Skeletal muscle tissue (tissue), 4 donors: ENCODE data around the gene OR8A1. TPM values are rescaled to one million over a fixed set of nuclear protein-coding genes. Genes with fewer than 3 reads are reported as not detected.

ENCODE experiments used
- H3K27ac ChIP-seq: one replicate; pipeline ENCODE4 v1.7.0; 2013; ENCODE audit warnings: mild to moderate bottlenecking, low read depth, low read length, inconsistent platforms
- H3K27me3 ChIP-seq, 3 donors: one replicate each; pipeline ENCODE4 v1.7.0; 2013; ENCODE audit warnings: low read length in 3 of 3; ENCODE audit not compliant: control insufficient read depth in 3 of 3, insufficient read depth in 3 of 3
- H3K36me3 ChIP-seq, 3 donors: one replicate each; pipeline ENCODE4 v1.7.0; 2013; ENCODE audit warnings: low read length in 3 of 3; ENCODE audit not compliant: control insufficient read depth in 3 of 3, insufficient read depth in 3 of 3
- H3K4me1 ChIP-seq, 3 donors: one replicate each; pipeline ENCODE4 v1.7.0; 2013; ENCODE audit warnings: low read length in 3 of 3, mild to moderate bottlenecking in 3 of 3; ENCODE audit not compliant: control insufficient read depth in 3 of 3, insufficient read depth in 3 of 3
- H3K4me3 ChIP-seq, 3 donors: one replicate each; pipeline ENCODE4 v1.7.0; 2013; ENCODE audit warnings: low read length in 3 of 3
- H3K9ac ChIP-seq, 3 donors: one replicate each; pipeline ENCODE4 v1.7.0; 2013; ENCODE audit warnings: low read length in 3 of 3, mild to moderate bottlenecking in 3 of 3, moderate library complexity in 2 of 3, low read depth in 1 of 3
- H3K9me3 ChIP-seq, 3 donors: one replicate each; pipeline ENCODE4 v1.7.0; 2013; ENCODE audit warnings: low read length in 3 of 3; ENCODE audit not compliant: control insufficient read depth in 3 of 3
- total RNA-seq: library from RNA; depleted of rRNA; stranded (reverse); fragments of >200 nt; gene quantifications from one replicate; pipeline ENCODE4 v1.2.3, GENCODE V29; 2014
- donor health status: Osteomylitis.

The OR8A1 gene
- total RNA-seq = not detected

DNA sequence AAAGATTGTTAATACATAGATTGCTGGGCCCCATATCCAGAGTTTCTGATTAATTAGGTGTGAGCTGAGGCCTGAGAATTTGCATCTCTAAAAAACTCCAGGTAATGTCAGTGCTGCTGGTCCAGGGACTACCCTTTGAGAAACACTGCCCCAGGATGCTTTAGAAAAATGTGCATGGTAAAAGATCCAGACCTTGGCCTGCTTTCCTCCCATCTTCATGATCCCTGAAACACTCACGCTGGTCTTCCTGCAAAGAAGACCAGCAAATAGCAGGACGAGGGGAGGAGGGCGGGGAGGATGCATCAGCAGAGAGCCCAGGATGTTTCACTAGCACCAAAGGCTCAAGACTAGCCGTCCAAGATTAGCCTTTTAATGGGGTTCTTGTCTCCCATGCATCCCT lies at the start of gene OR8A1:
Gene OR8A1, plus strand, starts transcription at position 301 of the 400 bp plus-strand sequence. CDS start 123 bp downstream, outside the sequence.
- Histone ChIP-seq H3K9ac (no peak within 1 kb of the TSS), H3K4me1 (no peaks in the 10 kb centered on the region), H3K9me3 (peaks cover 0 to 3% (median 0%) of the 10 kb centered on the region in 3 donors), H3K27ac (no peak within 1 kb of the TSS), H3K36me3 (no peaks in the 10 kb centered on the region), H3K27me3 (peaks cover 0 to 3% (median 0%) of the 10 kb centered on the region in 3 donors), H3K4me3 (no peak within 1 kb of the TSS)

DNA sequence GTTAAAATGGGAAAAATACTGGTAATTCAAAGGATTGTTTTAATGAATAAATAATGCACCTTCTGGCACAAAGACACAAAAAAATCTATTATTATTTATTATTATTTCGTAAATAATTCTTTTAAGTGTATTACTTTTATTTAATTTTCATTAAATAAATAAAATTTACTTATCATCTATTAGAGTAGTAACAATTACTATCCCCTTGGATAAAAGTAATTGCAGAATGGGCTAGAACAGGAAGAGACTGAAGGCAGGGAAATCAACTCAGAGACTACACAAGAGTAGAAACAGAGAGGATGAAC lies 49.3 kb upstream of the OR8A1 start:
- no peaks in the 10 kb centered on the region for H3K36me3 ChIP-seq
- H3K9ac ChIP-seq = no peak overlapping the region
- H3K27ac ChIP-seq = no peak overlapping the region
- no peaks in the 10 kb centered on the region for H3K27me3 ChIP-seq
- H3K9me3 ChIP-seq = no peaks in the 10 kb centered on the region
- H3K4me3 ChIP-seq = no peak overlapping the region
- no peaks in the 10 kb centered on the region for H3K4me1 ChIP-seq

DNA sequence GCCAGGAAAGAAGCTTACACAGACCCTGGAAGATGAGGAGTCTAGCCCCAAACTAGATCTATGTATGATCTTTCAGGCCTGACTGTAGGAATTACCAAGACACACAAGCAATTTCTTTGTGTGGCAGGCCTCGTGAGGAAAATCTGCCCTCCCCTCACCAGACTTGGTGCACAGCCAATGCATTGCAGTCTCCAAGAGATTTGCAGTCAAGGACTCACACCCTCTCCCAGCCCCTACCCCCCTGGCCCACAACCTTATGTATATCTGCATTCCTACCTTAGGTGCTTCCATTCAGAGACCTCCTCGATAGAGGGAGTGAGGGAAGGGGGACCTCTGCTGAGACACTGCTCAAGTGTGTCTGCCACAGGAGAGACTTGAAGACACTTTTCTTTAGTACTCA lies 36.2 kb upstream of the OR8A1 start:
- Histone ChIP-seq H3K36me3 (no peaks in the 10 kb centered on the region), H3K4me3 (no peak overlapping the region), H3K9ac (no peak overlapping the region), H3K27ac (no peak overlapping the region), H3K27me3 (peaks cover 0 to 7% (median 0%) of the 10 kb centered on the region in 3 donors), H3K4me1 (no peaks in the 10 kb centered on the region), H3K9me3 (peaks cover 0 to 5% (median 0%) of the 10 kb centered on the region in 3 donors)

DNA sequence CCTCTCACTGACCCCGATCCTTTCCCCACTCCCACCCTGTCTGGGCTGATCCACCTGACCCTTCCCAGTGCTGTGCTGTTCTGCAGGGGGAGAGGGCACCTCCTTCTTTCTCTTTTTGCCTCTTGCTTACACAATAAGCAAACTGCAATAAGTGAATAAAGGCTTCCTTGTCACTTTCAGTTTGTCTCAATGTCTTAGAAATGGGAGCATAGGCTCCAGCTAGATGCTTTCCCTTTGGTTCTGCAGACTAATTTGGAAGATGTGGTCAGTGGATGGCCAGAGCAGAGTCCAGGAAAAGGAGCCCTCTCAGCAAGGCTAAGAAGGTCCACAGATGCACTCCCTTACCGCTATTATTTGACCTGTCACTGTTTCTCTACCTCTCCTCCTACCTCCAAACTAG lies 35.7 kb upstream of the OR8A1 start:
- Histone ChIP-seq H3K4me1 (no peaks in the 10 kb centered on the region), H3K36me3 (no peaks in the 10 kb centered on the region), H3K9ac (no peak overlapping the region), H3K27ac (no peak overlapping the region), H3K9me3 (peaks cover 0 to under 1% (median 0%) of the 10 kb centered on the region in 3 donors), H3K4me3 (no peak overlapping the region), H3K27me3 (peaks cover 0 to 7% (median 0%) of the 10 kb centered on the region in 3 donors)

DNA sequence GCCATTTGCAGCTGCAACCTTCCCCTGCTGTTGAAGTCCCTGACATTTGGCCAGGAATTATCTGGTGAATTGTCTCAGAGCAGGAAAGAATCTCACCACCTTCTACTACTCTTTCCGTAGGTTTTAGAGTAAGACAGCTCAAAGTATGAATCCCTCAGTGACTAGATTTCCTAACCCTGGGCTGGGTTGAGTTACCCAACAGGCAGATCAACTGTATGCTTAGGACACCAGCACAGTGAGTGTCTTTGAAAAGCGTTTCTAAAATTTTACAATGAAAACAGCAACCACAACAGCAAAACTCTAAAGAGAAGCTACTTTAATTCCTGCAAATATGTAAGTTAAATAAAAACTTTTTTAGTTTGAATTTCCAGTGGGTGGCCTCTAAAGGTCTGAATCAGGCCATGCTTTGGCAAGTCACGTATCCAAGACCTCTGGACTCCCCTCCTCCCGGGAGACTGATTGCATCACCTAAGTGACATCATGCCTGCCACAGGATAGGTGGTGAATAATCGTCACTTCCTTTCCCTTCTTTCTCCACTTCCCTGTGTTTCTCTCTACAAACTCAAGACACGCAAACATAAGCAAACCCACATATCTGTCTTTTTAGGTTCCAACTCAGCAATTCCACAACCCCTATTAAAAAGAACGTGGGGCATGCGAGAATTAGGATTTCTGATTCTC lies 34.1 kb upstream of the OR8A1 start:
- H3K36me3 ChIP-seq = no peaks in the 10 kb centered on the region
- no peak overlapping the region for H3K9ac ChIP-seq
- no peak overlapping the region for H3K4me3 ChIP-seq
- H3K27ac ChIP-seq = no peak overlapping the region
- H3K9me3 ChIP-seq = no peaks in the 10 kb centered on the region
- H3K4me1 ChIP-seq = no peaks in the 10 kb centered on the region
- peaks cover 0 to 7% (median 0%) of the 10 kb centered on the region in 3 donors for H3K27me3 ChIP-seq

DNA sequence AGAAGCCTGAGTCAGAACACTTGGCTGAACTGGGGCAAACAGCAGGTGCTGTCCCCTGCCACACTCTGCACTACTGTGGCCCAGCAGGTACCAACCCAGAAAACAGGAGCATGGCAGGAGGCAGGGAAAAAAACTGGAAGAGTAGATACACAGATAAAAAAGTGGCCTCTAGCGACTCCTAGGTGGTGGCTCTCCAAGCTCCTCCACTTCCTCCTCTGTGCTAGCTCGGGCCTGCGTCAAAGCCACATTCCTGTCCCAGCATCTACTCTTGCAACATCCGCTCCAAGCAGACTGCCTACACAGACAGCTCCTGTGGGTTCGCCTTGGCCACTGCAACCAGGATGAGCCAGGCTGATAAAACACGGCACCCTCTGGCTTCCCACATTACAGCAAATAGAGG lies 33.3 kb upstream of the OR8A1 start:
- Histone ChIP-seq H3K4me3 (no peak overlapping the region), H3K27me3 (peaks cover 0 to 7% (median 0%) of the 10 kb centered on the region in 3 donors), H3K36me3 (no peaks in the 10 kb centered on the region), H3K9me3 (no peaks in the 10 kb centered on the region), H3K27ac (no peak overlapping the region), H3K4me1 (no peaks in the 10 kb centered on the region), H3K9ac (no peak overlapping the region)

DNA sequence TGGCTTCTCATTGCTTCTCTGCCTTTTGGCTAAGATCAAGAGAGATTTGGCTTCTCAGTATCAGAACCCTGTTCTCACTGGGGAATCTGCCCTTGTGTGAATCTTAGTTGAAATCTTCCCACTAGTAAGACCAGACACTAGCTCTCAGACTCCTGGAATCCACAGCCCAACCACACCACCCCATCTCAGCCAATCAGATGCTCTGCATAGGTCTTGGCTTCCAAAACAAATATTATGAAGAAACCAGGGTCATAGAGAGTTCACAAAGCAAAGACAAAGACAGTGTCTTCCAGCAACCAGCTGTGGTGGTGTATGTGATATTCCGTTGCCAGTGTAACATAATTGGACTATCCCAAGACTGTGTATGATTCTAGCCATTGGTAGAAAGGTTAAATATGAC lies 31.8 kb upstream of the OR8A1 start:
- Histone ChIP-seq H3K4me3 (no peak overlapping the region), H3K27ac (no peak overlapping the region), H3K36me3 (no peaks in the 10 kb centered on the region), H3K9me3 (no peaks in the 10 kb centered on the region), H3K4me1 (no peaks in the 10 kb centered on the region), H3K9ac (no peak overlapping the region), H3K27me3 (peaks cover 0 to 7% (median 0%) of the 10 kb centered on the region in 3 donors)

- H3K4me1 ChIP-seq = no peaks in the 10 kb centered on the region
These were observed 28.6 kb upstream of the OR8A1 start for GRCh38 chr11:124541204-124541603.

GRCh38 chr11:124543145-124543544 lies 26.7 kb upstream of the OR8A1 start:
- H3K27ac ChIP-seq = no peak overlapping the region
- no peaks in the 10 kb centered on the region for H3K9me3 ChIP-seq
- no peak overlapping the region for H3K4me3 ChIP-seq
- H3K4me1 ChIP-seq = no peaks in the 10 kb centered on the region
- H3K9ac ChIP-seq = no peak overlapping the region
- no peaks in the 10 kb centered on the region for H3K36me3 ChIP-seq
- no peaks in the 10 kb centered on the region for H3K27me3 ChIP-seq

More at GRCh38 chr11:124541204-124541603, 28.6 kb upstream of the OR8A1 start:
- Histone ChIP-seq H3K27ac (no peak overlapping the region), H3K27me3 (peaks cover 0 to 4% (median 0%) of the 10 kb centered on the region in 3 donors), H3K9me3 (no peaks in the 10 kb centered on the region), H3K9ac (no peak overlapping the region), H3K4me3 (no peak overlapping the region), H3K36me3 (no peaks in the 10 kb centered on the region)

- H3K9ac ChIP-seq = no peak within 1 kb of the TSS
- H3K4me3 ChIP-seq = no peak within 1 kb of the TSS
- H3K9me3 ChIP-seq = no peaks in the 10 kb centered on the region
- no peaks in the 10 kb centered on the region for H3K27me3 ChIP-seq
- H3K27ac ChIP-seq = no peak within 1 kb of the TSS
- no peaks in the 10 kb centered on the region for H3K36me3 ChIP-seq
- H3K4me1 ChIP-seq = no peaks in the 10 kb centered on the region
These were observed 26.2 kb upstream of the OR8A1 start, which contains the start of gene OR8B12 for GRCh38 chr11:124543554-124543953. Gene OR8B12 (minus strand): TSS chr11:124543654. CDS start chr11:124543654, 0 bp downstream.
